Neural progenitor cell (in vitro differentiated cells): ENCODE results near the gene PEF1. TPM values are rescaled to one million over a fixed set of nuclear protein-coding genes. Genes with fewer than 3 reads are reported as not detected.
A peak's percentile ranks its signal among the peaks of the same experiment; 100 is the strongest.
"Not testable (repeated sequence)": the region's sequence is repeated elsewhere in the genome, so short reads cannot be mapped to it uniquely, and the experiment has no call there.

Experiments
- DNase-seq: peaks from one replicate; pipeline ENCODE4 v3.0.0-alpha.2; 2016; ENCODE audit warnings: low spot score
- H2AFZ ChIP-seq: fragments of 200-600 bp; sonication (generic); replicated peaks from 2 replicates; pipeline ENCODE4 v1.6.1; 2016; ENCODE audit warnings: antibody characterized with exemption
- H3F3A ChIP-seq: fragments of 200-600 bp; sonication (generic); 2 replicates; pipeline ENCODE4 v1.6.1; 2016; ENCODE audit warnings: antibody characterized with exemption, low read depth
- H3K27ac ChIP-seq: fragments of 200-600 bp; sonication (generic); 2 replicates; pipeline ENCODE4 v1.5.1; 2016; ENCODE audit warnings: mild to moderate bottlenecking
- H3K27me3 ChIP-seq: fragments of 200-600 bp; sonication (generic); 2 replicates; pipeline ENCODE4 v1.6.1; 2016; ENCODE audit warnings: mild to moderate bottlenecking, moderate library complexity
- H3K36me3 ChIP-seq: fragments of 200-600 bp; sonication (generic); 2 replicates; pipeline ENCODE4 v1.5.1; 2016
- H3K4me1 ChIP-seq: fragments of 200-600 bp; sonication (generic); 2 replicates; pipeline ENCODE4 v1.6.1; 2016; ENCODE audit warnings: mixed run types
- H3K4me2 ChIP-seq: fragments of 200-600 bp; sonication (generic); 2 replicates; pipeline ENCODE4 v1.6.1; 2016
- H3K4me3 ChIP-seq: fragments of 200-600 bp; sonication (generic); 2 replicates; pipeline ENCODE4 v1.5.1; 2016
- H3K79me2 ChIP-seq: fragments of 200-600 bp; sonication (generic); 2 replicates; pipeline ENCODE4 v1.6.1; 2016; ENCODE audit warnings: low read depth
- H3K9ac ChIP-seq: fragments of 200-600 bp; sonication (generic); 2 replicates; pipeline ENCODE4 v1.6.1; 2016
- H3K9me3 ChIP-seq: fragments of 200-600 bp; sonication (generic); 2 replicates; pipeline ENCODE4 v1.5.1; 2016; ENCODE audit warnings: low read depth
- H4K20me1 ChIP-seq: fragments of 200-600 bp; sonication (generic); 2 replicates; pipeline ENCODE4 v1.6.1; 2016; ENCODE audit warnings: low read depth
- H3K27ac Mint-ChIP-seq: 3 replicates; pipeline ENCODE4 v1.8.0; 2021; ENCODE audit warnings: mixed read lengths
- H3K27me3 Mint-ChIP-seq: 2 replicates; pipeline ENCODE4 v1.8.0; 2022; ENCODE audit warnings: low read depth, mild to moderate bottlenecking, inconsistent platforms, moderate library complexity, mixed read lengths; ENCODE audit not compliant: insufficient read depth
- H3K36me3 Mint-ChIP-seq: 3 replicates; pipeline ENCODE4 v1.8.0; 2021; ENCODE audit warnings: mixed read lengths
- H3K4me1 Mint-ChIP-seq: 3 replicates; pipeline ENCODE4 v1.8.0; 2021; ENCODE audit warnings: mixed read lengths
- H3K4me3 Mint-ChIP-seq: 3 replicates; pipeline ENCODE4 v1.8.0; 2021; ENCODE audit warnings: mild to moderate bottlenecking, moderate library complexity, mixed read lengths
- H3K9me3 Mint-ChIP-seq: 3 replicates; pipeline ENCODE4 v1.8.0; 2020; ENCODE audit warnings: mixed read lengths
- CTCF ChIP-seq: fragments of 200-600 bp; sonication (generic); IDR thresholded peaks from 2 replicates; pipeline ENCODE4 v1.5.1; 2017; ENCODE audit warnings: antibody characterized with exemption, mild to moderate bottlenecking
- EZH2 ChIP-seq: fragments of 200-600 bp; sonication (generic); IDR thresholded peaks from 2 replicates; pipeline ENCODE4 v1.6.1; 2017; ENCODE audit warnings: antibody characterized with exemption, mild to moderate bottlenecking, moderate library complexity
- EZH2phosphoT487 ChIP-seq: fragments of 200-600 bp; sonication (generic); IDR thresholded peaks from 2 replicates; pipeline ENCODE4 v1.6.1; 2017; ENCODE audit warnings: antibody characterized with exemption
- total RNA-seq: library from RNA; depleted of rRNA; stranded (reverse); fragments of >200 nt; gene quantifications from 2 replicates; pipeline ENCODE4 v1.2.3, GENCODE V29; 2015; ENCODE audit warnings: low replicate concordance

The PEF1 gene
- total RNA-seq, 1 donor from 2014 or later = 30.7 TPM

GRCh38 chr1:31587720-31588423 is 56.8 kb downstream of the PEF1 start:
- H3K27ac ChIP-seq = no peak overlapping the region
- DNase-seq = peak; percentile 85
- no peaks in the 10 kb centered on the region for H3K9me3 Mint-ChIP-seq

GRCh38 chr1:31587328-31587699 is 57.4 kb downstream of the PEF1 start:
- H3K4me3 ChIP-seq, DNase-seq, H3K36me3 ChIP-seq, H3K36me3 Mint-ChIP-seq, H3K9me3 ChIP-seq, H3K9me3 Mint-ChIP-seq, H3K4me2 ChIP-seq, H4K20me1 ChIP-seq, H3K4me3 Mint-ChIP-seq, H3K79me2 ChIP-seq, H2AFZ ChIP-seq, H3K4me1 ChIP-seq, H3K27ac ChIP-seq, H3K9ac ChIP-seq, H3K27ac Mint-ChIP-seq, H3F3A ChIP-seq, H3K4me1 Mint-ChIP-seq: not testable (repeated sequence)
- peaks cover 45% of the 10 kb centered on the region for H3K27me3 ChIP-seq
- peaks cover 22% of the 10 kb centered on the region for H3K27me3 Mint-ChIP-seq

More at GRCh38 chr1:31587720-31588423, 56.8 kb downstream of the PEF1 start:
- peaks cover 4% of the 10 kb centered on the region for H3F3A ChIP-seq
- no peaks in the 10 kb centered on the region for H3K4me1 ChIP-seq
- H3K27me3 Mint-ChIP-seq = peaks cover 22% of the 10 kb centered on the region
- no peaks in the 10 kb centered on the region for H3K36me3 Mint-ChIP-seq
- H3K27ac Mint-ChIP-seq = no peak overlapping the region
- peaks cover 3% of the 10 kb centered on the region for H4K20me1 ChIP-seq
- H3K4me1 Mint-ChIP-seq = peaks cover 3% of the 10 kb centered on the region
- TF ChIP-seq EZH2phosphoT487 (no peak), CTCF (peak; percentile 78)
- H3K4me3 Mint-ChIP-seq = peak overlapping the region; percentile 46
- peaks cover 51% of the 10 kb centered on the region for H3K27me3 ChIP-seq
- no peaks in the 10 kb centered on the region for H3K9me3 ChIP-seq
- H3K79me2 ChIP-seq = no peaks in the 10 kb centered on the region
- no peak overlapping the region for H3K4me2 ChIP-seq
- no peak overlapping the region for H2AFZ ChIP-seq
- no peaks in the 10 kb centered on the region for H3K36me3 ChIP-seq
- no peak overlapping the region for H3K9ac ChIP-seq
- no peak overlapping the region for H3K4me3 ChIP-seq

DNA sequence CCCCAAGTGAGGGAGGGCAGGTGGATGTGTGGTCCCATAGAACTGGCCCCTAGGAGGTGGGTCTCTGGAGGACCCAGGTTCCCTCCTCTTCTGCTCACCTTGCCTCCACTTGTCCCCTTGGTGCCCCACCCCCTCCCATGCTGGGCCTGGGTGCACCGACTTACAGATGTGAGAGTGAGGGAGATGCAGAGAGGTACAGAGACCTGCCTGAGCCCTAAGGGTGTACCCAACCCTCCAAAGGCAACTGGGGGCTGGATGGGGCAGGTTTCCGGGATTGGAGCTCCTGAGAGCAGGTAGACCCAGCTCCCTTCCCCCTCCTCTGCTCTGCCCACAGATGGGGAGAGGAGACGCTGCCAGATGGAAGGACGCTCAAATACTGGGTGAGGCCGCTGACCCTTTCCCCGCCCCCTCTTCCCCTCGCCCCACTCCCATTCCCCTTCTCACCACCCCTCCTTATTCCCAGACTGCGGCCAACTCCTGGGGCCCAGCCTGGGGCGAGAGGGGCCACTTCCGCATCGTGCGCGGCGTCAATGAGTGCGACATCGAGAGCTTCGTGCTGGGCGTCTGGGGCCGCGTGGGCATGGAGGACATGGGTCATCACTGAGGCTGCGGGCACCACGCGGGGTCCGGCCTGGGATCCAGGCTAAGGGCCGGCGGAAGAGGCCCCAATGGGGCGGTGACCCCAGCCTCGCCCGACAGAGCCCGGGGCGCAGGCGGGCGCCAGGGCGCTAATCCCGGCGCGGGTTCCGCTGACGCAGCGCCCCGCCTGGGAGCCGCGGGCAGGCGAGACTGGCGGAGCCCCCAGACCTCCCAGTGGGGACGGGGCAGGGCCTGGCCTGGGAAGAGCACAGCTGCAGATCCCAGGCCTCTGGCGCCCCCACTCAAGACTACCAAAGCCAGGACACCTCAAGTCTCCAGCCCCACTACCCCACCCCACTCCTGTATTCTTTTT is 58.0 kb downstream of the PEF1 start:
- Histone ChIP-seq H3K27ac (no peak overlapping the region), H3K4me3 (no peak overlapping the region), H3K79me2 (no peaks in the 10 kb centered on the region), H4K20me1 (peaks cover 3% of the 10 kb centered on the region), H3K4me1 (no peaks in the 10 kb centered on the region), H3F3A (peaks cover 4% of the 10 kb centered on the region), H2AFZ (no peak overlapping the region), H3K27me3 (peaks cover 39% of the 10 kb centered on the region), H3K9me3 (no peaks in the 10 kb centered on the region), H3K9ac (no peak overlapping the region), H3K4me2 (no peak overlapping the region), H3K36me3 (no peaks in the 10 kb centered on the region)
- Mint-ChIP-seq H3K27me3 (peaks cover 20% of the 10 kb centered on the region), H3K4me3 (no peak overlapping the region), H3K9me3 (no peaks in the 10 kb centered on the region), H3K36me3 (no peaks in the 10 kb centered on the region), H3K4me1 (no peaks in the 10 kb centered on the region), H3K27ac (no peak overlapping the region)
- DNase-seq = no peak
- TF ChIP-seq EZH2 = no peak
- no peak for TF ChIP-seq CTCF
- TF ChIP-seq EZH2phosphoT487 = no peak
